T-cell (primary cell): ENCODE measurements around the gene CCL27. TPM values are rescaled to one million over a fixed set of nuclear protein-coding genes. Genes with fewer than 3 reads are reported as not detected.

Experiments
- ATAC-seq, 4 experiments: fragments of 200-7000 bp in 3 of 4; fragments of 150-1000 bp in 1 of 4; cut with Tn5 transposase; replicated peaks in 1 of 4; 1 replicate in 3 of 4; 2 replicates in 1 of 4; pipeline ENCODE4 v1.10.0; 2021; ENCODE audit warnings: moderate library complexity in 3 of 4, mild to moderate bottlenecking in 2 of 4, moderate number of reproducible peaks in 1 of 4
- CTCF ChIA-PET, 2 donors: fragments of 300-600 bp; sonication (Branson Sonifier 250); formaldehyde crosslinking; loops; one replicate each; lab custom pipeline; 2022; ENCODE audit warnings: antibody characterized with exemption in 2 of 2; lab: Charles Lee
- POLR2A ChIA-PET, 2 donors: fragments of 300-600 bp; sonication (Branson Sonifier 250); formaldehyde crosslinking; loops; one replicate each; lab custom pipeline; 2022; ENCODE audit warnings: antibody characterized with exemption in 2 of 2; lab: Charles Lee
- DNase-seq, 35 experiments: peaks; one replicate each; pipeline versions ENCODE4 v3.0.0 to v3.0.0-alpha.2; 2013 to 2023
- H3K27ac ChIP-seq: one replicate; pipeline ENCODE4 v1.5.1; 2013; ENCODE audit warnings: low read length
- H3K27me3 ChIP-seq, 2 experiments: replicated peaks in 1 of 2; 1 replicate in 1 of 2; 2 replicates in 1 of 2; pipeline versions ENCODE4 v1.6.1 to v1.7.0; 2013; ENCODE audit warnings: low read length in 1 of 2, mixed read lengths in 1 of 2; ENCODE audit not compliant: control insufficient read depth in 2 of 2, insufficient read depth in 2 of 2; ENCODE audit errors: extremely low read depth in 1 of 2
- H3K36me3 ChIP-seq, 2 donors: 1 replicate in 1 of 2; 2 replicates in 1 of 2; pipeline versions ENCODE4 v1.6.1 to v1.7.0; 2013; ENCODE audit warnings: low read length in 1 of 2; ENCODE audit not compliant: control insufficient read depth in 2 of 2, insufficient read depth in 1 of 2; ENCODE audit errors: extremely low read depth in 1 of 2
- H3K4me1 ChIP-seq, 2 experiments: 1 replicate in 1 of 2; 2 replicates in 1 of 2; pipeline versions ENCODE4 v1.6.1 to v1.7.0; 2013; ENCODE audit warnings: low read length in 2 of 2, mixed read lengths in 1 of 2; ENCODE audit not compliant: insufficient read depth in 2 of 2, control insufficient read depth in 1 of 2; ENCODE audit errors: extremely low read depth in 1 of 2
- H3K4me3 ChIP-seq, 2 donors: 1 replicate in 1 of 2; 2 replicates in 1 of 2; pipeline versions ENCODE4 v1.5.1 to v1.7.0; 2013; ENCODE audit warnings: mild to moderate bottlenecking in 2 of 2, low read length in 1 of 2, moderate library complexity in 1 of 2; ENCODE audit not compliant: control insufficient read depth in 1 of 2; ENCODE audit errors: extremely low read depth in 1 of 2
- H3K9me3 ChIP-seq: 2 replicates; pipeline ENCODE4 v1.7.0; 2013
- H3K27ac Mint-ChIP-seq, 2 donors: one replicate each; pipeline ENCODE4 v1.8.0; 2020 to 2021; ENCODE audit warnings: mild to moderate bottlenecking in 2 of 2, mixed read lengths in 2 of 2
- H3K27me3 Mint-ChIP-seq, 2 donors: one replicate each; pipeline ENCODE4 v1.8.0; 2021 to 2022; ENCODE audit warnings: mixed read lengths in 2 of 2
- H3K36me3 Mint-ChIP-seq: one replicate; pipeline ENCODE4 v1.8.0; 2021; ENCODE audit warnings: mixed read lengths
- H3K4me1 Mint-ChIP-seq, 3 donors: one replicate each; pipeline ENCODE4 v1.8.0; 2020 to 2022; ENCODE audit warnings: mixed read lengths in 3 of 3, mild to moderate bottlenecking in 1 of 3
- H3K4me3 Mint-ChIP-seq, 3 donors: one replicate each; pipeline ENCODE4 v1.8.0; 2020 to 2022; ENCODE audit warnings: mild to moderate bottlenecking in 3 of 3, mixed read lengths in 3 of 3, moderate library complexity in 3 of 3
- H3K9me3 Mint-ChIP-seq, 3 donors: one replicate each; pipeline ENCODE4 v1.8.0; 2020 to 2022; ENCODE audit warnings: mixed read lengths in 3 of 3
- WGBS: methylation state at CpG from one replicate; pipeline ENCODE4 v1.1.5; 2013; ENCODE audit warnings: missing lambda C conversion rate; ENCODE audit not compliant: insufficient coverage; 5-methylcytosine and 5-hydroxymethylcytosine counted together
- total RNA-seq, 35 experiments: library from RNA in 6 of 35; stranded (reverse) in 6 of 35; fragments of 120-200 nt in 1 of 35; gene quantifications; one replicate each; pipeline versions ENCODE4 v1.2.1 to v1.2.4 and lab custom pipeline; 2013 to 2026

The CCL27 gene
- total RNA-seq (not detected), total RNA-seq (lab: John Stamatoyannopoulos, UW) (0 to 0.10 (median 0) reads per million in 29 experiments)
- 0.29 TPM for total RNA-seq (2013)

GRCh38 chr9:34662526-34663302 is at the start of gene CCL27:
TSS of gene CCL27 (minus strand) at chr9:34662657. CDS start at chr9:34662633, 24 bp downstream.
- Mint-ChIP-seq H3K36me3 (peaks cover 19% of the 10 kb centered on the region), H3K9me3 (no peaks in the 10 kb centered on the region), H3K27ac (peak within 1 kb of the TSS; percentile 94 to 97), H3K27me3 (no peaks in the 10 kb centered on the region), H3K4me1 (peaks cover 47 to 61% (median 47%) of the 10 kb centered on the region in 3 donors), H3K4me3 (peak within 1 kb of the TSS; percentile 18 to 86 (median 28))
- Histone ChIP-seq H3K4me3 (no peak within 1 kb of the TSS), H3K4me1 (peaks cover 19 to 52% of the 10 kb centered on the region in 2 experiments), H3K9me3 (no peaks in the 10 kb centered on the region), H3K27me3 (no peaks in the 10 kb centered on the region), H3K27ac (peak within 1 kb of the TSS; percentile 87), H3K36me3 (peaks cover 15 to 19% of the 10 kb centered on the region in 2 donors)
- DNase-seq (no peak), ATAC-seq (no peak)
- ChIA-PET CTCF (interaction anchor here (0.7 to 4.4 kb wide), 8 partner anchors 16 to 438 kb away, joined by 3 to 39 read pairs (median 4); partner anchors contain the start of genes DCTN3 (in 1 of the 2), GALT (in 1 of the 2) and SIGMAR1 (in 1 of the 2)), POLR2A (interaction anchor here in 1 of 2 donors (1.0 kb wide), 1 partner anchor 25 kb away, joined by 3 read pairs; the partner anchor contains the start of gene SIGMAR1)
- WGBS = 94% methylated on average over 2 of the region's 4 CpGs

- no peaks in the 10 kb centered on the region for H3K36me3 Mint-ChIP-seq
- H3K4me1 Mint-ChIP-seq = no peaks in the 10 kb centered on the region
- no peak for DNase-seq
- no peak overlapping the region for H3K4me3 Mint-ChIP-seq
- H3K4me1 ChIP-seq = no peaks in the 10 kb centered on the region
- H3K9me3 Mint-ChIP-seq = no peaks in the 10 kb centered on the region
- ChIA-PET POLR2A (no interaction called here), CTCF (interaction anchor here in 1 of 2 donors (1.0 kb wide), 1 partner anchor 10 kb away, joined by 3 read pairs; no protein-coding TSS in a partner anchor)
- H3K27ac Mint-ChIP-seq = no peak overlapping the region
- no peak overlapping the region for H3K27ac ChIP-seq
- H3K27me3 ChIP-seq = peaks cover 4 to 11% of the 10 kb centered on the region in 2 experiments
- H3K36me3 ChIP-seq = no peaks in the 10 kb centered on the region
- H3K27me3 Mint-ChIP-seq = peaks cover 16 to 26% of the 10 kb centered on the region in 2 donors
- no peaks in the 10 kb centered on the region for H3K9me3 ChIP-seq
- WGBS = no CpG with 5 or more reads among the region's 1 CpG
- no peak overlapping the region for H3K4me3 ChIP-seq
- ATAC-seq = no peak
Measured at GRCh38 chr9:34712140-34712539, 49.7 kb upstream of the CCL27 start.

GRCh38 chr9:34710023-34710422 is 47.6 kb upstream of the CCL27 start, which contains the start of gene CCL21:
TSS of gene CCL21 (minus strand) at chr9:34710136. CDS start at chr9:34710066, 70 bp downstream.
- Histone ChIP-seq H3K4me1 (no peaks in the 10 kb centered on the region), H3K9me3 (no peaks in the 10 kb centered on the region), H3K27me3 (peaks cover 2 to 4% of the 10 kb centered on the region in 2 experiments), H3K4me3 (no peak within 1 kb of the TSS), H3K27ac (no peak within 1 kb of the TSS), H3K36me3 (no peaks in the 10 kb centered on the region)
- Mint-ChIP-seq H3K27me3 (peaks cover 12 to 25% of the 10 kb centered on the region in 2 donors), H3K4me1 (no peaks in the 10 kb centered on the region), H3K27ac (no peak within 1 kb of the TSS), H3K4me3 (no peak within 1 kb of the TSS), H3K9me3 (no peaks in the 10 kb centered on the region), H3K36me3 (no peaks in the 10 kb centered on the region)
- ATAC-seq (no peak), DNase-seq (no peak)
- ChIA-PET CTCF (interaction anchor here (0.6 to 0.7 kb wide), 3 partner anchors 9 to 1245 kb away, joined by 3 to 11 read pairs (median 3); no protein-coding TSS in a partner anchor), POLR2A (interaction anchor here in 1 of 2 donors (0.5 kb wide), 1 partner anchor 944 kb away, joined by 4 read pairs; no protein-coding TSS in a partner anchor)
- WGBS = no CpG with 5 or more reads among the region's 2 CpGs

- Mint-ChIP-seq H3K9me3 (no peaks in the 10 kb centered on the region), H3K36me3 (no peaks in the 10 kb centered on the region), H3K4me1 (no peaks in the 10 kb centered on the region), H3K27me3 (peaks cover 12 to 18% of the 10 kb centered on the region in 2 donors), H3K4me3 (no peak overlapping the region), H3K27ac (no peak overlapping the region)
- no peak overlapping the region for H3K4me3 ChIP-seq
- no peaks in the 10 kb centered on the region for H3K9me3 ChIP-seq
- ATAC-seq (no peak), DNase-seq (no peak)
- WGBS = 95% methylated on average over 7 of the region's 9 CpGs
- ChIA-PET CTCF (interaction anchor here (0.6 kb wide), 2 partner anchors 8 to 114 kb away, joined by 3 to 11 read pairs; no protein-coding TSS in a partner anchor), POLR2A (no interaction called here)
- no peak overlapping the region for H3K27ac ChIP-seq
- H3K36me3 ChIP-seq = no peaks in the 10 kb centered on the region
- no peaks in the 10 kb centered on the region for H3K4me1 ChIP-seq
- H3K27me3 ChIP-seq = peaks cover 0 to 4% of the 10 kb centered on the region in 2 experiments
Measured at GRCh38 chr9:34709196-34709978, 46.9 kb upstream of the CCL27 start.

GRCh38 chr9:34707130-34707529 is 44.7 kb upstream of the CCL27 start:
- Histone ChIP-seq H3K27me3 (no peaks in the 10 kb centered on the region), H3K36me3 (no peaks in the 10 kb centered on the region), H3K27ac (no peak overlapping the region), H3K4me1 (peaks cover 0 to under 1% of the 10 kb centered on the region in 2 experiments), H3K4me3 (no peak overlapping the region), H3K9me3 (no peaks in the 10 kb centered on the region)
- POLR2A ChIA-PET = no interaction called here
- CTCF ChIA-PET = no interaction called here
- Mint-ChIP-seq H3K9me3 (no peaks in the 10 kb centered on the region), H3K4me1 (peaks cover under 1 to 2% (median under 1%) of the 10 kb centered on the region in 3 donors), H3K36me3 (no peaks in the 10 kb centered on the region), H3K4me3 (no peak overlapping the region), H3K27me3 (peaks cover 1 to 5% of the 10 kb centered on the region in 2 donors), H3K27ac (no peak overlapping the region)
- ATAC-seq = no peak
- no peak for DNase-seq
- 46% methylated on average over 2 of the region's 2 CpGs for WGBS
